Measurements from ENCODE around the gene GMPPA.

GMPPA gene

DNA sequence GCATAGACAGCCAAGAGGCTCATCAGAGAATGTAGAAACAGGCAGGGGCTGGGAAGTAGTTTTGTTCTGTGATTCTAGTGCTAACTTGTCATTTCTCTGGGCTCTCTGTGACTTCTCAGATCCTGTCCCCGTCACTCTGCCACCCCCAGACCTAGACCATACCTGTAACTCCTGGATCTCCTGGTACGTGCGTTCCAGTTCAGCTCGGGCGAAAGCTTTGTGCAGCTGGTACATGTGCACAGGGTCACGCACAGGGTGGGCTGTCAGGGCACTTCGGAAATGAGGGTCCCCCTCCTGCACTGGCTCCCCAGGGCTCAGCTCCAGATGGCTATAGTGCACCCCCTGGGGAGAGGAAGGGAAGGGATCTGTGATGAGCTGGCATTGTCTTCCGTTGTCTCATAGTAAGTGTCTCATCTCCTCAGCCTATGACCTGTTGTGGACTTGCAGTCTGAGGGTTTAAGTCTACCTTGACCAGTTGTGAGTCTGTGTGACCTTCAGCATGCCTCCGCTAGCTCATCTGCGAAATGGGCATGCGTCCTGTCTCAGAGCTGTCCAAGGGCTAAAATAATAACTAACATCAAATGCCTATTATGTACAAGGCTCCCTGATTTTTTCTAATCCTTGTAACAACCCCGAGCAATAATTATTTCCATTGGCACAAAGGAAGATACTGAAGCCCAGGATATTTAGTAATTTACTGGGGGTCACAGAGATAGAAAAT lies 42.3 kb downstream of the GMPPA start:
- no peak for DNase-seq

DNA sequence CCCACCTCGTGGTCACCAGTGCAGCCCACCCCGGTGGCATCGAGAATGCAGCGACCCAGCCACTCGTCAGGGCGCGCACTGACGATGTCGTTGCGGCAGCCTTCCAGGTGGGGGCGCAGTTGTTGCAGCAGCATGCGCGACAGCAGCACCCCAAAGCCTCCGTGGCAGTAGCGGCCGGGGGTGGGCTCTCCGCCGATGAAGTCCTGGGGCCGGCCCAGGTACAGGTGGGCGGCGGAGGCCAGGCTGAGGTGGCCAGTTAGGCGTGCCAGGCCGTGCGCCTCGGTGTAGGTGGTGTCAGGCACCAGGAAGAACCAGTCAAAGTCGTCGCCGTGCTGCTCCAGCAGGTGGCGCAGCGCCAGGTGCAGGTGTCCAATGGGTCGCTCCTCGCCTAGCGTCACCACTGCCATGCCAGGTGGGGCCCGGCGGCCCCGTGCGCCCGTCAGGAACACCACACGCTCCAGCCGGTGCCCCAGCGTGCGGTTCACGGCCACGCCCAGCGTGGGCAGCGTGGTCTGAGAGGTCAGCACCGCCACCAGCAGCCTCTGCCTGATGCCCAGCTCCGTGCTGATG lies 43.0 kb downstream of the GMPPA start:
- DNase-seq: peak; percentile 91

DNA sequence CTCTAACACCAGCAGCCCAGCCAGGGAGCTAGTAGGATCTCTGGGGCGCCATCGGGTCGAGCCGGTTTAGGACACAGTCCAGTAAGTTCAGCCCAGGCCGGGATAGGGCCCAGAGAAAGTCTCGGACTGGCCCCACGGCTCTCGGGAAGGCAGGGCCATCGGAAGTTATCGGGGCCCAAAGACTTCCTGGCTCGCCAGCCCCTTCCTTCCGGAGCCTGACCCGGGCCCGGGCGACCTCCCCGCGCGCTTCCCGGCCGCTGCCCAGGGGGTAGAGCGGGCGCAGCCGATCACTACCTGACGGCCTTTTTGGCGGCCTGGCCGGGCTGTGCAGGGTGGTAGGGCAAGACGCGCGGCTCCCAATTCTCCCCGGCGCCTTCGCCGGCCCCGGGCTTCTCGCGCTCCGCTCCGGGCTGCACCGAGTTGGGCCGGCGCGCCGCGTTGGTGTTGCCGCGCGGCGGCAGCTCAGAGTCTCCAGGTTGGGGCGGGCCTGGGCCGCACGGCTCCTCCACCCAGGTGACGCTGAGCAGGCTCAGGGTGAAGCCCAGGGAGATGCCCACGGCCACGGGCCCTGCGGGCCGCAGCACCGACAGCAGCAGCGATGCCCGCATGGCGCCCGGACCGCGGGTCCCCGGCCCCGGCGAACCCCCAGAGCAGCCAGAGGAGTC lies 44.4 kb downstream of the GMPPA start:
- DNase-seq: peak; percentile 14

DNA sequence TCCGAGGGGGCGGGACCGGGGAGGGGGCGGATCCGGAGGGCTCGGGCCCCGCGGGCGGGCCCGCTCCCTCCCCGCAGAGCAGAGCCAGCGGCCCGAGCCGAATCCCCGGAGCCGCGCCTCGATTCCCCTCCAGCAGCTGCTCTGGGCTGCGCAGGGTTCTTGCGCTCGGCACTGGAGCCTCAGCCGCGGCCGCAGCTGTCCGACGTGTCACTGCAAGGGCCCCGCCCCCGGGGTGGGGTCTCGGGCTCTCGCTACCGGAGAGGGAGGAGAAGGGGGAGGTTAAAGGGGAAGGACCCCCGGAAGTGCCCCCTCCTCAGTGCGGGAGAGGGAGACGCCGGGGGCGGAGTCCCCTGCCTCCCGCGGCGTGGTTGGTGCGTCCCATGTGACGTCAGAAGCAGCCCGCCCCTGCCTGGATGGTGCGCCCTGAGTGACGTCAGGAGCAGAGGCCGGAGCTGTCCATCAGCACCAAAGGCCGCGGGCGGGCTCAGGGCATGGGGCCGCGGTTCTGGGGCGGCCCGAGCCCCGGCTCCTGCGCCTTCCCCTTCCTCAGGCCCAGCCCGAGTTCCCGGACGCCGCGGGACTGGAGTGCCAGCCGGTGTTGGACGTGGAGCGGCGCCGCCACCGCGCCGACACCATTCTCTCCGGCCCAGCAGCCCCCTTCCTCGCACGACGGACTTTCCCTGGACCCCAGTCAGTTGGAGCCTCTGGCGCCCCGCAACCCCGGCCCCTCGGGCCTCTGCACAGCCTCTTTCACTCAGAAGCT lies 45.1 kb downstream of the GMPPA start, which contains the start of the genes CHPF and TMEM198:
CHPF (minus strand) TSS at position 214 of the 763 bp plus-strand sequence. CDS start 271 bp downstream, outside the sequence.
TMEM198 (plus strand) TSS at position 433 of the 763 bp plus-strand sequence. CDS start 700 bp downstream, outside the sequence.
- peak; percentile 96 for DNase-seq

DNA sequence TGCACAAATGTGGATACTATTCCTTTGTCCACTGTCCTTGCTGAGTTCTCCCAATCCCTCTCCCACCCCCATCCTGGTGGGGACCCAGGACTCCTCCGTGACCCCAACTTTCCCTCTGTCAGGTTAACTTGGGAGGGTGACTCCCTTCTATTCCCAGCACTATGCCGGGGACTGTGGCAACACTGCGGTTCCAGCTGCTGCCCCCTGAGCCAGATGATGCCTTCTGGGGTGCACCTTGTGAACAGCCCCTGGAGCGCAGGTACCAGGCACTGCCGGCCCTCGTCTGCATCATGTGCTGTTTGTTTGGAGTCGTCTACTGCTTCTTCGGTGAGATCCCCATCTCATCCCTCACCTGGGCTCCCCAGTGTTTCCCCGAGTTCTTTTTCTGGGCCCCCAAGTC lies 45.9 kb downstream of the GMPPA start:
- DNase-seq: no peak

DNA sequence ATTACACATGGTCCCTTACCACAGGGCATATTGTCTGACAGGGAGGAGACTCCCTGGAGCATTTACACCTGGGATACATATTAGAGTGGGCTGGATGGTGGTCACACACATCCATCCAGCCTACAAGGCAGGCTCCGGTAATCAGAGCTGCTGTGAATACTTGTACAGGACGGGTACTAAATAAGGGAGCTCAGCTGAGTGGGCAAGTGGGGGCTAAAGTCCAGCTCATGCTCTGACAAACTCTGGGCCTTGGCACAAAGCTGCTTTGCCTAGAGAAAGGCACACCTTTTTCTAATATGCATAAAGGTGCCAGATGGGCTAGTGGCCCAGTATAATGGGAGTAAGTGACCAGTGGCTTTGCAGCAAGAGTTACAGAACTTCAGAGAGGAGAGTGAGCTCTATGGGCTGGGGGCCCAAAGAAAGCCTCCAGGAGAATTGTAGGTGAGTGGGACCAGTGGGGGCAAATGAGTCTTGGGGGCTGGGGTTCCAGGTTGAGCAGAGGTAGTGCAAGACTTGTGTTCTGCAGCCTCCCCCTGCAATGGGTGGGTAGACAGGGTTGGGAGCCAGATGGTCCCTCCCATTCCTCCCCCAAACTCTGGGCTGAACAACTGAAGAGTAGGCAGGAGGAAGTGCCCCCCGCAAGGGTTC lies 46.7 kb downstream of the GMPPA start:
- no peak for DNase-seq

DNA sequence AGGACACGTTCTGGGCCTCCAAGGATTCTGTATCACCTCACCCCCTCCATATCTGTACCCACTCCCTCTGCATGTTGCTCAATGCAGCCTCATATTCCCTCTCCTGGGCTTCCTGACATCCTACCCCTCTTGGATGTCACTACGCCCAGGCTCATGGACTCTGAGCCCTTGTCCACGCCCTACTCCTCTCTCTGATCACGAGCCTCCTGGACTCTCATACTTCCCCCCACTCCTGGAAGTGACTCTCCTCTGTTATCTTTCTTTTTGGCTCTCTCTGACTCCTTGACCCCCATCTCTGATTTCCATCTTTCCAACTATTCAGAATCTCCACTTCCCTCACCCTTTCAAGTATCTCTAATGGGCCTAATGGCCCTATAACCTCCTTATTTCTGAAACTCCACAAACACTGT lies 47.3 kb downstream of the GMPPA start:
- DNase-seq: no peak

DNA sequence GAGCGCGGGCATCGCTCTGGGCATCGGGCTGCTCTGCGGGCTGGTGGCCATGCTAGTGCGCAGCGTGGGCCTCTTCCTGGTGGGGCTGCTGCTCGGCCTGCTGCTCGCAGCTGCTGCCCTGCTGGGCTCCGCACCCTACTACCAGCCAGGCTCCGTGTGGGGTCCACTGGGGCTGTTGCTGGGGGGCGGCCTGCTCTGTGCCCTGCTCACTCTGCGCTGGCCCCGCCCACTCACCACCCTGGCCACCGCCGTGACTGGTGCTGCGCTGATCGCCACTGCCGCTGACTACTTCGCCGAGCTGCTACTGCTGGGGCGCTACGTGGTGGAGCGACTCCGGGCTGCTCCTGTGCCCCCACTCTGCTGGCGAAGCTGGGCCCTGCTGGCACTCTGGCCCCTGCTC lies 48.9 kb downstream of the GMPPA start:
- no peak for DNase-seq

DNA sequence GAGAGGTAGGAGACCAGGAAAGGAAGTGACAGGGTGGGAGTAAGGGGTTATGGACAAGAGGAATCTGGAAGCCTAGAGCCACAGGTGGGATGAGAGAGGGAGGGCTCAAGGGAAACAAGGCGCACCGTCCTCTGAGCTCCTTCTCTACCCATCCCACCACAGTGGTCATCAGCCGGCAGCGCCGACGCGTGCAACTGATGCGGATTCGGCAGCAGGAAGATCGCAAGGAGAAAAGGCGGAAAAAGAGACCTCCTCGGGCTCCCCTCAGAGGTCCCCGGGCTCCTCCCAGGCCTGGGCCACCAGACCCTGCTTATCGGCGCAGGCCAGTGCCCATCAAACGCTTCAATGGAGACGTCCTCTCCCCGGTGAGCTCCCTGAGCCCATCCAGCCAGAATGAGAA lies 50.3 kb downstream of the GMPPA start:
- DNase-seq: no peak

DNA sequence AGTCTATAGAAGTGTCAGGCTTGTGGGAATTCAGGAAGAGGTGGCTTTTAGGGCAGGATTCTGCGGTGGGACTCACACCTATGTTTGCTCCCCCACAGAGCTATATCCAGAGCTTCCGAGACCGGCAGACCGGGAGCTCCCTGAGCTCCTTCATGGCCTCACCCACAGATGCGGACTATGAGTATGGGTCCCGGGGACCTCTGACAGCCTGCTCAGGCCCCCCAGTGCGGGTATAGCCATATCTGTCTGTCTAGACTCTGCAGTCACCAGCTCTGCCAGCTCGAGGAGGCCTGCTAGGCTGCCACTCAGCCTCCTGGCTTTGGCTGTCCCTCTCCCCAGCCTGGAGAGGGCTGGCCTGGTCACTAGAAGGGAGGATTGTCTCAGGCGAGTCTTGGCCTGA lies 50.9 kb downstream of the GMPPA start:
- no peak for DNase-seq

DNA sequence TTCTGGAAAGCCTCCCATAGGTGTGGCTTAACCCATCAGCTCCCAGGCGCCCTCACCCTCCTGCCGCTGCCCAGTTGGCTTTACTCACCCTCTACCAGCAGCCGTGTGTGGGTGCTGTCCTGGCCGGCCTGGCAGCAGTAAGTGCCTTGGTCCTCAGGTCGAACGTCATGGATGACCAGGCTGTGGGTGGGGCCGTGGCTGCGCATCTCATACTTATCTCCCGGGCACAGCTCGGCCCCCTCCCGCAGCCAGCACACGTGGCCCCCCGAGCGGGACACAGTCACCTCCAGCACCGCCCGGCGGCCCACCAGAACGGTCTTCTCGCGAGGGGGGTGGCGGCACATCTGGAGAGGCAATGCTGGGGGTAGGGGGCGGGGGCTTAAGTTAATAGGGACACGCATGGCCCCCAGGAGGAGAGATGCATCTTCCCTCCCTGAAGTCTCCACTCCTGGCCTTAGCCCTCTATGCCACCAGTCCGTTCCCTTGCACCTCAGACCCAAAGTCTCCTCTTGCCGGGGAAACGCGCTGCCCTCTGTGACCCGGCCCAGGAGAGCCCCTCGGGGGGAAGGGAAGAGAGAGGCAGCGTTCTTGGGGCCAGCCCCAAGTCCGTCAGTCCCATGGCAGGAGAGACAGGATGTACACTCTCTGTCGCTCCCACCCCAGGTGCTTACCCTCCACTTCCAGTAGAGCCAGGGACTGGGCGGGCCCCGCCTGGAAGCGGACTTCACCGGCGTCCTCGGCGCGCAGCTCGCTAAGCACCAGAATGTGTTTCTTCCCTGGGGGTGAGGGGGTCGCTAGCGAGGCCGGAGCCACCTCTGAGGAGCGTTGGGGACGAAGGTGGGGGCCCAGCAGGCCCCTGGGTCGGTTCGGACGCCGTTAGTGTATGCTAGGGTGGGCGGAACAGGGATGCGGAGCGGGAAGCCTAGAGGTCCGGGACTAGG lies 53.0 kb downstream of the GMPPA start:
- peak; percentile 23 for DNase-seq

DNA sequence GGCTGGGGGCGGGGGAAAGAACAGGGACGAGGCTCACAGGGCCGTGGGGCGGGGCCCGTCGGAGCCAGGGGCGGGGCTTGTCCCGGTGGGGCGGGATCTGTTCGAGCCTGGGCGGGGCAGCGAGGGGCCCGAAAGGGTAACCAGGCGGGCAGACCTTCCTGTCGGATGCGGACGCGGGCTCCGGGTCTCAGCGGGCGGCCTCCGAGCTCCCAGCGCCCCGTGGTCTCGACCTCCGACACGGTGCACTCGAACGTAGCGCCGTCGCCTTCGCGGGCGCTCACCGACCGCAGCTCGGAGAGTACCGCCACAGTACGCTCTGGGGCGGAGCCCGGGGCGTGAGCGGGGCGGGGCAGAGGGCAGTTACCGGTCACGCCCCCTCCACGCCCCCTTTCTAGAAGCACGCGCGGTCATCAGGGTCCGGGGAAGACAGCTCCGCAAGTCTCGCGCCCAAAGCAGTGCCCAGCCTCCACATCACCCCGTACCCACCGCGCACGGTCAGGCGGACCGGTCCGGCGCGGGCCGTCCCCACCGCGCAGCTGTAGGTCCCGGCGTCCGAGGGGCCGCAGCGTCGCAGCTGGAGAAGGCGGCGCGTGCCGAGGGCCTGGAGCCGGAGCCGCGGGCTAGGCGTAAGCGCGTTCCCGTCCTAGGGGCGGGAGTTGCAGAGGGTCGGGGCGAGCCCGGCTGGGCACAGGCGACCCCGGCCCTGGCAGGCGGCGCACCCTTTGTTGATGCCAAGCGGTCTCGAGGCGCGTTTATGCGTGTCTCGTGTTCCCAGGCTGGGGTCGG lies 53.9 kb downstream of the GMPPA start:
- DNase-seq: peak; percentile 79

DNA sequence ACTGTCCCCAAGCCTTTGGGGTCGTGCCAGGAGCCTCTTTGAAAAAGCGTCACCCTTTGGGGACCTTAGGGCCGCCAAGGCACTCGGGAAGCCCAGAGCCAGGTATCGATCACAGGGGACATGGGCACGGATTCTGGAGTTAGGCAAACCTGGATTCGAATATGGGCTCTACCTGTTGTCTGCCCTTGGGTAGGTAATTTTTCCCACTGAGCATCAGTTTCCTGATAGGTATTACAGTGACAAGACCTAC lies 54.4 kb downstream of the GMPPA start:
- DNase-seq: no peak

DNA sequence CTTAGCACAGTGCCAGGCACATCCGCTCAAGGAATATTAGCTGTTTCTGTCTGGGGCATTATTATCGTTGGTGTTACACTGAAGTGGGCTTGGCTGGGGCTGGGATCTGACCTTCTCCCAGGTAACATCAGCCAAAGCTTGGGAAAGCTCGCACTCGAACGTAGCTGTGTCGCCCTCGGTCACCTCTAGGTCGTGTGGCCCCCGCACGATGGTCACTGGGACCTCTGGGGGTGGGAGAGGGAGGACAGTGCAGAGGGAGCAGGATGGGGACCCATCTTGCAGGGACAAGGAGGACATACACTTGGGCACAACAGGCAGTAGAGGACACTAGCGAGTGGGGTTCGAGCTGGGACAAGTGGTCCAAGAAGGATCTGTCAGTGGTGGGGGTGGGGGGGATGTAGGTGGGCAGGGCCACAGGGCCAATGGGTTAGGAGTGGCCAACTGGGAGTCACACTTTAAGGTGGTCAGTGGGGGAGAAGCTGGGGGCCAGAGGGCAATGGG lies 54.8 kb downstream of the GMPPA start:
- no peak for DNase-seq

DNA sequence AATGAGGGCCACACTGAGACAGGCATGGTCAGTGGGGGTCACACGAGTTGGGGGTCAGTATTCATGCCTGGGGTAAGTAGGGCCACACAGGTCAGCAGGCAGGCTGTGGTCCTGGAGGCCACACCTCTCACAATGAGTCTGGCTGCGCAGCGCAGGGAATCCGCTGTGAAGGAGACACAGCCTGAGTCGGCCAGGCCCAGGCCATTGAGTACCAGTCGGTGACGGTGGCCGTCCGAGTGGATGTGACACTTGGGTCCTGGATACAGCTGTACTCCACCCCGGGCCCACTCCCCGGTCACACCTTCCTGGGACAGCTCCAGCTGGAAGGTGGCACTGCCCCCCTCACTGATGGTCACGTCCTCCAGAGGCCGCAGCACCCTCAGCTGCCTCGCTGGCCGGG lies 55.7 kb downstream of the GMPPA start:
- no peak for DNase-seq

DNA sequence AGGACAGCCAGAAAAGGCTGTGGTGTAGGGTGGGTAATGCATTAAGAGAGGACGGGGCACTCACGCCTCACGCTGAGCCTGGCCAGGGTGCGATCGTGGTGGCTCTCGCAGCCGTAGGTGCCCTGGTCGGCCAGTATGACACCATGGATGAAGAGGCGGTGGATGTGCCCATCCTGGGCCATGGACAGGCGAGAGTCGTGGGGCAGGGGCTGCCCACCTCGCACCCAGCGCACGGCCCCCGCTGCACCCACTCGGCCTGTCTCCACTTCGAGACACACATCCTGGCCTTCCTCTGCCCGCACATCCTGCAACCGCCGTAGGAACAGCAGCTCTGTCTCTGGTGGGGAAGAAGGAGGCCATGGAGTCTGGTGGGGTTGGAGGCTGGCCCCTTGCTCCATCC lies 57.3 kb downstream of the GMPPA start:
- DNase-seq: no peak

DNA sequence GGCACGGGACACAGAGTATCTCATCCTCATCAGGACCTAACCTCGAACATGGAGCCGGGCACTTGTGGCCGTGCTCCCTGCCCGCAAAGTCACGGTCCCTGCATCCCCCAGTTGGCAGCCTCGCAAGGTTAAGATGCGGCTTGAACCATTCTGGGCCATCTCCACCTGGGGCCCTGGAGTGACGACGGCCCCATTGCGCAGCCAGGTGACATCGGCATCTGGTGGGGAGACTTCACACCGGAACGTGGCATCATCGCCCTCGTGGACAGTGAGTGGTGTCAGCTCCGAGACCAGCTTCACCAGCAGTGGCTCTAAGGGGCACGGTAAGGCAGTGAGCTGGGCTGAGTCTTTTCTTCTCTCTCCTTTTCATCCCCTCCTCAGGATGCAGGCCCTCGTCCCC lies 57.7 kb downstream of the GMPPA start:
- no peak for DNase-seq
